GM23338 (cell line): Measurements from ENCODE around the gene SIRPA. TPM values are rescaled to one million over a fixed set of nuclear protein-coding genes. Genes with fewer than 3 reads are reported as not detected.
A peak's percentile ranks its signal among the peaks of the same experiment; 100 is the strongest.

Experiments
- ATAC-seq: fragments of 200-7000 bp; cut with Tn5 transposase; 3 replicates; pipeline ENCODE4 v1.9.1; 2020
- DNase-seq: peaks from one replicate; pipeline ENCODE4 v3.0.0-alpha.2; 2015; ENCODE audit warnings: low spot score
- H2AFZ ChIP-seq: fragments of 200-600 bp; sonication (generic); 2 replicates; pipeline ENCODE4 v1.8.0; 2016; ENCODE audit warnings: antibody characterized with exemption, mild to moderate bottlenecking, moderate library complexity
- H3F3A ChIP-seq: fragments of 200-600 bp; sonication (generic); replicated peaks from 2 replicates; pipeline ENCODE4 v1.8.0; 2017; ENCODE audit warnings: antibody characterized with exemption, mixed run types, low read depth
- H3K27ac ChIP-seq: fragments of 200-600 bp; sonication (generic); 2 replicates; pipeline ENCODE4 v1.6.1; 2016; ENCODE audit warnings: low read depth
- H3K27me3 ChIP-seq: fragments of 200-600 bp; sonication (generic); 2 replicates; pipeline ENCODE4 v1.8.0; 2016; ENCODE audit warnings: mild to moderate bottlenecking, mixed run types, moderate library complexity; ENCODE audit not compliant: insufficient read depth
- H3K36me3 ChIP-seq: fragments of 200-600 bp; sonication (generic); 2 replicates; pipeline ENCODE4 v1.8.0; 2016; ENCODE audit warnings: mild to moderate bottlenecking; ENCODE audit not compliant: insufficient read depth
- H3K4me1 ChIP-seq: fragments of 200-600 bp; sonication (generic); 2 replicates; pipeline ENCODE4 v1.8.0; 2016; ENCODE audit warnings: mild to moderate bottlenecking, moderate library complexity; ENCODE audit not compliant: insufficient read depth
- H3K4me2 ChIP-seq: fragments of 200-600 bp; sonication (generic); 2 replicates; pipeline ENCODE4 v1.7.1; 2017; ENCODE audit warnings: mixed run types
- H3K4me3 ChIP-seq: fragments of 200-600 bp; sonication (generic); 2 replicates; pipeline ENCODE4 v1.6.1; 2016; ENCODE audit warnings: mixed run types
- H3K79me2 ChIP-seq: fragments of 200-600 bp; sonication (generic); replicated peaks from 2 replicates; pipeline ENCODE4 v1.8.0; 2017; ENCODE audit warnings: mild to moderate bottlenecking; ENCODE audit not compliant: insufficient read depth
- H3K9me2 ChIP-seq: fragments of 200-600 bp; sonication (generic); 2 replicates; pipeline ENCODE4 v1.8.0; 2017; ENCODE audit not compliant: insufficient read depth
- H4K20me1 ChIP-seq: fragments of 200-600 bp; sonication (generic); replicated peaks from 2 replicates; pipeline ENCODE4 v1.8.0; 2017; ENCODE audit warnings: mild to moderate bottlenecking; ENCODE audit not compliant: insufficient read depth
- H3K27ac Mint-ChIP-seq: 2 replicates; pipeline ENCODE4 v1.8.0; 2020; ENCODE audit warnings: inconsistent platforms, mild to moderate bottlenecking, moderate library complexity, mixed read lengths
- H3K27me3 Mint-ChIP-seq: 3 replicates; pipeline ENCODE4 v1.8.0; 2022; ENCODE audit warnings: low read depth, mild to moderate bottlenecking, moderate library complexity, mixed read lengths, inconsistent platforms; ENCODE audit not compliant: insufficient read depth, poor library complexity
- H3K36me3 Mint-ChIP-seq: 3 replicates; pipeline ENCODE4 v1.8.0; 2021; ENCODE audit warnings: low read depth, mild to moderate bottlenecking, inconsistent platforms, moderate library complexity, mixed read lengths
- H3K4me1 Mint-ChIP-seq: 3 replicates; pipeline ENCODE4 v1.8.0; 2020; ENCODE audit warnings: mild to moderate bottlenecking, inconsistent platforms, mixed read lengths
- H3K4me3 Mint-ChIP-seq: 3 replicates; pipeline ENCODE4 v1.8.0; 2021; ENCODE audit warnings: moderate library complexity, mild to moderate bottlenecking, inconsistent platforms, mixed read lengths
- H3K9me3 Mint-ChIP-seq: 3 replicates; pipeline ENCODE4 v1.8.0; 2020; ENCODE audit warnings: moderate library complexity, mild to moderate bottlenecking, inconsistent platforms, mixed read lengths
- CREB1 ChIP-seq: fragments of 250-450 bp; sonication (Bioruptor Pico); IDR thresholded peaks from 2 replicates; pipeline ENCODE4 v1.5.0; 2020; ENCODE audit warnings: low read depth, mild to moderate bottlenecking, moderate library complexity
- CTCF ChIP-seq, 2 experiments: fragments of 200-600 bp in 1 of 2; sonication (generic) in 1 of 2; conservative IDR thresholded peaks; 2 replicates each; pipeline versions ENCODE4 v1.5.1 to v1.6.1; 2016 to 2017; ENCODE audit warnings: antibody characterized with exemption in 2 of 2, low read depth in 2 of 2, mild to moderate bottlenecking in 2 of 2, moderate library complexity in 1 of 2
- ETS1 ChIP-seq: IDR thresholded peaks from 2 replicates; pipeline ENCODE4 v1.6.1; 2016; ENCODE audit warnings: antibody characterized with exemption
- EZH2 ChIP-seq: fragments of 200-600 bp; sonication (generic); IDR thresholded peaks from one replicate; pipeline ENCODE4 v1.8.0; 2017; ENCODE audit warnings: antibody characterized with exemption, mild to moderate bottlenecking, low read depth; ENCODE audit not compliant: unreplicated experiment
- EZH2phosphoT487 ChIP-seq: fragments of 200-600 bp; sonication (generic); IDR thresholded peaks from one replicate; pipeline ENCODE4 v1.8.1; 2018; ENCODE audit warnings: antibody characterized with exemption; ENCODE audit not compliant: unreplicated experiment
- JUNB ChIP-seq: IDR thresholded peaks from one replicate; pipeline ENCODE4 v1.6.1; 2016; ENCODE audit warnings: antibody characterized with exemption; ENCODE audit not compliant: unreplicated experiment
- POLR2AphosphoS5 ChIP-seq: IDR thresholded peaks from 2 replicates; pipeline ENCODE4 v1.6.1; 2016; ENCODE audit warnings: antibody characterized with exemption, low read depth
- STAT1 ChIP-seq: IDR thresholded peaks from one replicate; pipeline ENCODE4 v1.6.1; 2016; ENCODE audit warnings: antibody characterized with exemption; ENCODE audit not compliant: unreplicated experiment
- ZNF114 ChIP-seq: fragments of 250-450 bp; sonication (Bioruptor Pico); IDR thresholded peaks from 2 replicates; pipeline ENCODE4 v1.5.0; 2020; ENCODE audit warnings: mild to moderate bottlenecking, moderate library complexity
- ZNF331 ChIP-seq: fragments of 250-450 bp; sonication (Bioruptor Pico); IDR thresholded peaks from 2 replicates; pipeline ENCODE4 v1.5.0; 2020; ENCODE audit warnings: low read depth, mild to moderate bottlenecking, moderate library complexity
- polyA plus RNA-seq: library from polyadenylated mRNA; unstranded; fragments of >200 nt; fragmentation: Nextera tagmentation; extraction: Ambion mirVana; gene quantifications from 2 replicates; pipeline ENCODE4 v1.2.1, GENCODE V29; 2016
- total RNA-seq: library from RNA; depleted of rRNA; stranded (reverse); fragments of >200 nt; shearing (Covaris generic); gene quantifications from 2 replicates; pipeline ENCODE4 v1.2.3, GENCODE V29; 2014

SIRPA gene
- total and polyA plus RNA-seq, 2 experiments from 2014 or later = 1.2 to 2.9 TPM

GRCh38 chr20:1894471-1894950 is 696 bp upstream of the SIRPA start:
- H3F3A ChIP-seq = no peaks in the 10 kb centered on the region
- peak; percentile 50; the same call in 2 of the 3 replicates for ATAC-seq
- Mint-ChIP-seq H3K36me3 (no peaks in the 10 kb centered on the region), H3K4me1 (peaks cover 61% of the 10 kb centered on the region), H3K27me3 (peaks cover 50% of the 10 kb centered on the region), H3K4me3 (peak overlapping the region; percentile 86; the same call in 2 of the 3 replicates), H3K9me3 (no peaks in the 10 kb centered on the region), H3K27ac (no peak overlapping the region)
- H4K20me1 ChIP-seq = no peaks in the 10 kb centered on the region; the same call in none of the 2 replicates
- peaks cover 17% of the 10 kb centered on the region for H3K4me1 ChIP-seq
- H2AFZ ChIP-seq = no peak overlapping the region
- DNase-seq = no peak
- H3K4me2 ChIP-seq = peak overlapping the region; percentile 78; the same call in 1 of the 2 replicates
- no peak overlapping the region for H3K27ac ChIP-seq
- H3K27me3 ChIP-seq = peaks cover 62% of the 10 kb centered on the region
- no peaks in the 10 kb centered on the region for H3K79me2 ChIP-seq
- no peaks in the 10 kb centered on the region for H3K9me2 ChIP-seq
- no peak for TF ChIP-seq CTCF (conservative IDR thresholded peaks at IDR 0.05; ENCODE audit: low read depth in 2 of 2)
- no peak for TF ChIP-seq ZNF114
- no peak for TF ChIP-seq ETS1
- TF ChIP-seq JUNB = no peak
- no peak for TF ChIP-seq CREB1 (CRISPR knock-in tag)
- no peak for TF ChIP-seq ZNF331 (CRISPR knock-in tag)
- no peak for TF ChIP-seq POLR2AphosphoS5
- no peak for TF ChIP-seq EZH2phosphoT487
- TF ChIP-seq STAT1 = no peak
- H3K36me3 ChIP-seq = no peaks in the 10 kb centered on the region
- H3K4me3 ChIP-seq = peak overlapping the region; percentile 81

GRCh38 chr20:1895674-1896483 is 672 bp downstream of the SIRPA start:
- Histone ChIP-seq H3K27ac (no peak overlapping the region), H2AFZ (peak overlapping the region; percentile 87)

More at GRCh38 chr20:1895674-1896483, 672 bp downstream of the SIRPA start:
- H3K36me3 ChIP-seq = no peaks in the 10 kb centered on the region; the same call in 1 of the 2 replicates
- no peaks in the 10 kb centered on the region for H3F3A ChIP-seq
- no peaks in the 10 kb centered on the region for H3K79me2 ChIP-seq
- peaks cover 50% of the 10 kb centered on the region for H3K27me3 Mint-ChIP-seq
- no peaks in the 10 kb centered on the region for H3K9me3 Mint-ChIP-seq
- peaks cover 66% of the 10 kb centered on the region for H3K27me3 ChIP-seq
- H3K4me1 ChIP-seq = peaks cover 17% of the 10 kb centered on the region
- no peaks in the 10 kb centered on the region; the same call in none of the 2 replicates for H4K20me1 ChIP-seq
- H3K4me2 ChIP-seq = peak overlapping the region; percentile 85
- no peak overlapping the region for H3K27ac Mint-ChIP-seq
- H3K4me3 ChIP-seq = peak overlapping the region; percentile 81
- DNase-seq (peak; percentile 57), ATAC-seq (peak; percentile 13)
- no peaks in the 10 kb centered on the region for H3K36me3 Mint-ChIP-seq
- TF ChIP-seq EZH2 (peak; percentile 61), ZNF331 (CRISPR knock-in tag) (no peak)
- peak overlapping the region; percentile 77 for H3K4me3 Mint-ChIP-seq
- no peaks in the 10 kb centered on the region for H3K9me2 ChIP-seq
- H3K4me1 Mint-ChIP-seq = peaks cover 61% of the 10 kb centered on the region
